ENCODE results near the gene IGFBP7.
"Not testable (repeated sequence)": the region's sequence is repeated elsewhere in the genome, so short reads cannot be mapped to it uniquely, and the experiment has no call there.

Gene IGFBP7

GRCh38 chr4:57059890-57060716, 50.1 kb downstream of the IGFBP7 start:
- no peak for TF ChIP-seq MYC (IDR thresholded peaks at IDR 0.05; ENCODE audit: low read depth, low read length)
- TF ChIP-seq CTCF (IDR thresholded peaks at IDR 0.05; ENCODE audit: low read depth, low read length), result no peak
- TF ChIP-seq, protein P1, sequence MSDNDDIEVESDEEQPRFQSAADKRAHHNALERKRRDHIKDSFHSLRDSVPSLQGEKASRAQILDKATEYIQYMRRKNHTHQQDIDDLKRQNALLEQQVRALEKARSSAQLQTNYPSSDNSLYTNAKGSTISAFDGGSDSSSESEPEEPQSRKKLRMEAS (IDR thresholded peaks at IDR 0.05; ENCODE audit: low read depth, low read length), result no peak
- no peak for TF ChIP-seq POLR2A (IDR thresholded peaks at IDR 0.05; ENCODE audit: extremely low read depth, insufficient read length)

DNA sequence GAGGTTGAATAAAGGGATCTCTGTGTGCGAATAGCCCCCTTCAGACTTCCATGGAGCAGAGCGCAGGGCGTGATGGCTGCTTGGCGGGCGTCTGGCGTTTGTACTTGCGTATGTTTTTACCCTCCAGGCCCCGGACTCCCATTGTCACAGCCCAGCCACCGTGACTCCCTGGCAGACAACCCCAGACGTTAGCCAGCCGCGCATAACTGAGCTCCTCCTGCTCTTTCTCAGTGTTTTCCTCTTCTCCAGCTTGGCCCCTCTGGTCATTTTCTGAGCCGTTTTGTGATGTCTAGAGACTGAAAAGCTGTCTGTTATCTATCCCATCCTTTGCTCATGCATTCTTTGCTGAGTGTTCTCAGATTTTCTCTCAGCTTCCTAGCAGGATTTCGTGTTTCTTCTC, 54.3 kb downstream of the IGFBP7 start:
- TF ChIP-seq MYC (IDR thresholded peaks at IDR 0.05; ENCODE audit: low read depth, low read length) (no peak), CTCF (IDR thresholded peaks at IDR 0.05; ENCODE audit: low read depth, low read length) (no peak), POLR2A (IDR thresholded peaks at IDR 0.05; ENCODE audit: extremely low read depth, insufficient read length) (no peak)
- TF ChIP-seq, protein P1 (IDR thresholded peaks at IDR 0.05; ENCODE audit: low read depth, low read length), result no peak
- H3K4me3 ChIP-seq (ENCODE audit: low read depth, low read length), result no peak overlapping the region
- DNase-seq (ENCODE audit: low read depth), result no peak

More at GRCh38 chr4:57059890-57060716, 50.1 kb downstream of the IGFBP7 start:
- DNase-seq (ENCODE audit: low read depth), result peak; percentile 15
- no peak overlapping the region for H3K4me3 ChIP-seq (ENCODE audit: low read depth, low read length)

DNA sequence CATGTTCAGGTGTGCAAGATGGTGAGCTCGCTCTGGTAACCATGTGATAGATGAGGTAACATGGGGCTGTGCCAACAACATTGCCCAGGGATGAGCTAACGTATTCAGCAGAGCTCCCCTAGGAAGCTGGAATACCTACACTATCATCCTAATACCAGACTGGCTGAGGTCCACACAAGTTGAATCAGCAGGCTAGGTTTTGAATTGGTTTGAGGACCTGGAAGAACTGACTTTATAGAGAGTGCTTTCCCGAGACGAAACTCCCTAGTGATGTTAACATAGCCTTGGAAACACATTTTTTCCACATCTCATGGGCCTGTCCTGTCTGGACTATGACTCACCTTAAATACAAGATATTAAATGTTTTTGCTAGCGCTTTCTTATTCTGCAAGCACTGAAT, 56.7 kb downstream of the IGFBP7 start:
- DNase-seq (ENCODE audit: low read depth), result no peak
- H3K4me3 ChIP-seq (ENCODE audit: low read depth, low read length), result no peak overlapping the region
- TF ChIP-seq, protein P1 (IDR thresholded peaks at IDR 0.05; ENCODE audit: low read depth, low read length), result no peak
- no peak for TF ChIP-seq POLR2A (IDR thresholded peaks at IDR 0.05; ENCODE audit: extremely low read depth, insufficient read length)
- no peak for TF ChIP-seq MYC (IDR thresholded peaks at IDR 0.05; ENCODE audit: low read depth, low read length)
- no peak for TF ChIP-seq CTCF (IDR thresholded peaks at IDR 0.05; ENCODE audit: low read depth, low read length)

DNA sequence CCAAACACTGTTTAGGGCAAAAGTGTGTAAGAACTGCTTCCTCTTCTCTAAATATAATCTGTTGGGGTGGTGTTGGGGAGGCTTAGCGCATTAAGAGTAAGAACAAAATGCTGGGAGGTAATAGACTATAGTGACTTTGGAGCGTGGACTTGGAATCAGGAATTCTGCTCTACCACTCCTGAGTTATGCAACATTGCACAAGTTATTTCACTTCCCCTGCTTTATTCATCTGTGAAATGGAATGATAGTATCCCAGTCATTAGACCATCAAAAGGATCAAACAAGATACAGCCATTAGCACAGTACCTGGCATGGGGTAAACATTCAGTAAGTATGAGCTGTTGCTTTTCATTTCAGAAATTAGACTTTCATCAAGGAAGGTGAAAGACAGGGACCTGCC, 58.7 kb downstream of the IGFBP7 start:
- no peak for TF ChIP-seq MYC (IDR thresholded peaks at IDR 0.05; ENCODE audit: low read depth, low read length)
- TF ChIP-seq POLR2A (IDR thresholded peaks at IDR 0.05; ENCODE audit: extremely low read depth, insufficient read length), result no peak
- TF ChIP-seq, protein P1 (IDR thresholded peaks at IDR 0.05; ENCODE audit: low read depth, low read length), result no peak
- no peak for TF ChIP-seq CTCF (IDR thresholded peaks at IDR 0.05; ENCODE audit: low read depth, low read length)
- no peak for DNase-seq (ENCODE audit: low read depth)
- H3K4me3 ChIP-seq (ENCODE audit: low read depth, low read length), result no peak overlapping the region

DNA sequence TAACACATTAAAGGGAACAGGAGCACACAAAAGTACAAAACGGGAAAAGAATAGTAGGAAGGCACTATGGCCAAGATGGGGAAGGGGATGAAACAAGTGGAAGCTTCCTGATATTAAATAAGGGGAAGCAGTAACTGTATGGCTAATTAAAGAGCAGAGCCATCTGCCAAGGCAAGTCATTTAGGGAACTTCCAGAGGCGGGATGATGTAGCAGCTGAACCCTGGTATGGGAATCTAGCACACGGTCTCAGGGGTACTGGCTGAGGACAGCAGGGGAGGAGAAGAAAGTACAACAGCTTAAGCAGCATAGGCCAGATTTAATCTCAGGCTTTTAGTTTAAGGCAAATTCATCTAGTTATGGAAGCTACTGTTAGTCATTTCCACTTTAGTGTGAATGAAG, 59.1 kb downstream of the IGFBP7 start:
- H3K4me3 ChIP-seq (ENCODE audit: low read depth, low read length), result no peak overlapping the region
- DNase-seq (ENCODE audit: low read depth), result peak; percentile 12
- TF ChIP-seq POLR2A (IDR thresholded peaks at IDR 0.05; ENCODE audit: extremely low read depth, insufficient read length), result no peak

- H3K4me3 ChIP-seq (ENCODE audit: low read depth, low read length), result no peak overlapping the region
- DNase-seq (ENCODE audit: low read depth), result no peak
- TF ChIP-seq POLR2A (IDR thresholded peaks at IDR 0.05; ENCODE audit: extremely low read depth, insufficient read length) (no peak), CTCF (IDR thresholded peaks at IDR 0.05; ENCODE audit: low read depth, low read length) (no peak), MYC (IDR thresholded peaks at IDR 0.05; ENCODE audit: low read depth, low read length) (no peak)
- TF ChIP-seq, protein P1 (IDR thresholded peaks at IDR 0.05; ENCODE audit: low read depth, low read length), result no peak
These were observed 61.4 kb downstream of the IGFBP7 start for GRCh38 chr4:57048590-57049304.

GRCh38 chr4:57047046-57047445, 63.1 kb downstream of the IGFBP7 start:
- not testable (repeated sequence) for DNase-seq (ENCODE audit: low read depth)

More at GRCh38 chr4:57047046-57047445, 63.1 kb downstream of the IGFBP7 start:
- not testable (repeated sequence) for H3K4me3 ChIP-seq (ENCODE audit: low read depth, low read length)
